ENCODE data around the gene SMIM29.
A peak's percentile ranks its signal among the peaks of the same experiment; 100 is the strongest.
"Not testable (repeated sequence)": the region's sequence is repeated elsewhere in the genome, so short reads cannot be mapped to it uniquely, and the experiment has no call there.

Gene SMIM29

DNA sequence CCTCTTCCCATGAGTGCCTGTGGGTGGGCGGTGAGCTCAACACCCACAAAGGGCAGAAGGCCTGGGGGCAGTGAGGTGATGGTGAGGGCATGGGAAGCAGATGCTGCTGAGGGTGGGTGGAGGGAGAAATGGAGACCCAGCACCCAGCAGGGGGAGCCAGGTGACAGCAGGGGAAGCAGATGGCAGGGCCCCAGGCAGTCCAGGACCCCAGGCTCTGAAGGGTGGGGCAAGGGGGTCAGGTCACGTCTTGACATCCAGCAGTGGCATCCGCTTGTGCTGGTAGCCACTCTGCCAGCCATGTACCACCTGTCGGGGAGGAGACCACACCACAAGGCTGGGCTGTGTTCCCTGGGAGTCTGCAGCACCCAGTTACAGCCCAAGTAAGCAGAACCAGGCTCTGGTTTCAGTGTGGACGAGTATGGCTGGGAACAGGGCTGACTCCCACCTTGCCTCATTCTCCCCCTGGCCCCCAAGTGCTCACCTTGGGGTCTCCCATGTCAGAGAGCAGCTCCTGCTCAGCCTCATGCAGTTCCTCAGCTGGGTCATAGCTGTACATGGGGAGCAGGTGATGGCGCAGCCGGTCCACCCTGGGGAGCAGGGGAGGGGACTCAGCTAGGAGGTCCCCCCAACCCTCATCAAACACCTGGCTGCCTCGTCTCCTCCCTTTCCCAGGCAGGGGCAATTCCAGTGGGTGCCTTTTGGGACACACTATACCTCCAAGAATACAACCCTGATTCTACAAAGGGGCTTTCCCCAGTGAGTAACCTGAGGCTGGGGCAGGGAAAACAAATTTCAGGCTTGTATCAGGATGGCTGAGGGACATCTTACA is 2.0 kb downstream of the SMIM29 start:
- H3K27me3 Mint-ChIP-seq: no peaks in the 10 kb centered on the region
- H3K4me1 Mint-ChIP-seq: peaks cover 69% of the 10 kb centered on the region
- DNase-seq: peak in 1 of 2 donors; percentile 60
- H3K4me3 Mint-ChIP-seq: peak overlapping the region; percentile 1 to 69
- H3K9me3 Mint-ChIP-seq: no peaks in the 10 kb centered on the region
- ATAC-seq: peak; percentile 22
- peak overlapping the region; percentile 13 to 50 for H3K27ac Mint-ChIP-seq

- Mint-ChIP-seq H3K4me3 (no peak overlapping the region), H3K27me3 (no peaks in the 10 kb centered on the region), H3K4me1 (peaks cover 74% of the 10 kb centered on the region), H3K27ac (no peak overlapping the region), H3K9me3 (no peaks in the 10 kb centered on the region)
- DNase-seq (no peak), ATAC-seq (no peak)
Measured at GRCh38 chr6:34246249-34246562, 2.6 kb downstream of the SMIM29 start.

- not testable (repeated sequence) for H3K9me3 Mint-ChIP-seq, DNase-seq, H3K4me3 Mint-ChIP-seq, H3K27ac Mint-ChIP-seq, ATAC-seq, H3K27me3 Mint-ChIP-seq
- H3K4me1 Mint-ChIP-seq: peaks cover 79% of the 10 kb centered on the region
Measured at GRCh38 chr6:34245761-34246140, 3.1 kb downstream of the SMIM29 start.

- Mint-ChIP-seq H3K27ac (peak overlapping the region in 1 of 2 donors; percentile 53), H3K4me3 (peak overlapping the region in 1 of 2 donors; percentile 12), H3K4me1 (peaks cover 84% of the 10 kb centered on the region)
- not testable (repeated sequence) for H3K27me3 Mint-ChIP-seq, ATAC-seq, DNase-seq, H3K9me3 Mint-ChIP-seq
Measured at GRCh38 chr6:34245032-34245760, 3.6 kb downstream of the SMIM29 start.

- H3K4me3 Mint-ChIP-seq: no peak overlapping the region
- ATAC-seq (peak; percentile 5), DNase-seq (peak in 1 of 2 donors; percentile 39)
- H3K4me1 Mint-ChIP-seq: peaks cover 94% of the 10 kb centered on the region
- peak overlapping the region; percentile 52 to 67 for H3K27ac Mint-ChIP-seq
- no peaks in the 10 kb centered on the region for H3K9me3 Mint-ChIP-seq
- no peaks in the 10 kb centered on the region for H3K27me3 Mint-ChIP-seq
Measured at GRCh38 chr6:34243901-34244884, 4.6 kb downstream of the SMIM29 start.

DNA sequence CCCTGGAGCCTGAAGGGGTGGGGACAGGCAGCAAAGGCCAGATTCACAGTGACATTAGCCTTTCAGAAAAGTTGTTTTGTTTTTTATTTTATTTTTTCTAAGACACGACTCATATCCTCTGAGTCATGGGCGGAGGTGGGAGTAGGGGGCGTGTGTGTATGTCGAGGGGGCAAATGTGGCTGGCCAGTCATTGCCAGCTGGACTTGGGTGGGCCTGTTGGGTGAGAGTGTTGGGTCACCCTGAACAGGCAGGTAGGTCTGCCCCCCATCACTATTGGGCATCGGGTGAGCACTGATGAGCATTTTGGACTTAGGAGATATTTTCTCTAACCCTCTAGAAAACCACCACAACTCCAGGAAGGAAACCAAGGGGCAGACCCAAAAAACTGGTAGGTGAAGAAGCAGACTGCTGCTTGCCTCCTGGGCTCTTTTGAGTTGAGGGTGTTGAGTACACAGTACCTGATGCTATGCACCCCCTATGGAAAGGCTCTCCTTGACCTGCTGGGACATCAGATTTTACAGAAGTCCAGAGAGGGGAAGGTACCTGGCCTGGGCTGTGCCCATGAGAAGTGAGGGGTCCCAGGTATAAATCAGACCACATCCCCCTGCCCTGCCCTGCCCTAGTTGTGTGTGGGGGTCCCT is 5.6 kb downstream of the SMIM29 start:
- Mint-ChIP-seq H3K27ac (peak overlapping the region; percentile 89 to 90), H3K27me3 (no peaks in the 10 kb centered on the region), H3K4me3 (peak overlapping the region; percentile 32 to 58), H3K9me3 (no peaks in the 10 kb centered on the region), H3K4me1 (peaks cover 100% of the 10 kb centered on the region)
- DNase-seq (no peak), ATAC-seq (no peak)

- H3K9me3 Mint-ChIP-seq: no peaks in the 10 kb centered on the region
- no peak for DNase-seq
- H3K27ac Mint-ChIP-seq: peak overlapping the region; percentile 89 to 90
- ATAC-seq: no peak
- H3K4me3 Mint-ChIP-seq: peak overlapping the region; percentile 32 to 58
- peaks cover 93% of the 10 kb centered on the region for H3K4me1 Mint-ChIP-seq
- H3K27me3 Mint-ChIP-seq: no peaks in the 10 kb centered on the region
Measured at GRCh38 chr6:34242252-34243130, 6.3 kb downstream of the SMIM29 start.

DNA sequence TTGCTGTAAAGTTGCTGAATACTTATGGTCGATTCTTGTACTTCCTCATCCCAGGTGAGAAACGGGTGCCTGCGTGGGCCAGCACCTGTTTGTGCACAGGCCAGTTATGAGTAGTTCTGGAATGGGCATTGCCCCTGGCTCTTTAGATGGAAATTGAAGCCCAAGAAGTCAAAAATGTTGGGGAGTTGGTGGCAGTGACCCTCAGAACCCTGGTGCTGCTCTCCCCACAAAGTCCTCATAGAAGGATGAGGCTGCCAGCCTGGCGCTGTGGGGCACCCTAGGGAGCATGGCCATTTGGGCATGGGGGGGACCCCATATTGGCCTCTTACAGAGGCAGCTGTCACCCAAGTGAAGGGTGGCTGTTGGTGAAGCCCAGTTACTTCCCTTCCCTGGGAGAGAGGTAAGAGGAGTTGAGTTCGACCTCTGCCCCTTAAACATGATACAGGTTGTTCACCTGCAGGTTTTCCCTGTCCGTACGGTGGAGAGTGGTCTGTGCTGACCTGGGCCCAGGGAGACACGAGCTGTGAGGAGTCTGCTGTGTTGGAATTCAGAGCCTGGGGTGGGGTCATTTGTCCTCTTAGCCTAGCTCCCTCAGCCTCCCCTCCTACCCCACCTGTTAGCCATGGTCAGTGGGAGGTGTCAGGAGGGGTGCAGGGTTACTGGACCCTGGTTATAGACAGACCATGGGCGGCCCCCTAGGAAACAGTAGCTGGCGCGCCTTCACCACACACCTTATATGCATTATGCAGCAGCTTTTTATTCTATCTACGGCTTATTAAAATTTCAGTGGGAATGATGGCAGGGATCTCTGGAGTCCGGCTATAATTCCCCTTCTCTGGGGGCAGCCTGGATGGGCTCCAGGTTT is 7.2 kb downstream of the SMIM29 start:
- ATAC-seq (no peak), DNase-seq (no peak)
- Mint-ChIP-seq H3K4me1 (peaks cover 84% of the 10 kb centered on the region), H3K27ac (peak overlapping the region; percentile 57 to 67), H3K4me3 (peak overlapping the region in 1 of 2 donors; percentile 46), H3K9me3 (no peaks in the 10 kb centered on the region), H3K27me3 (no peaks in the 10 kb centered on the region)

GRCh38 chr6:34240329-34241248 is 8.2 kb downstream of the SMIM29 start:
- Mint-ChIP-seq H3K4me1 (peaks cover 84% of the 10 kb centered on the region), H3K27me3 (no peaks in the 10 kb centered on the region), H3K9me3 (no peaks in the 10 kb centered on the region), H3K27ac (peak overlapping the region in 1 of 2 donors; percentile 57), H3K4me3 (peak overlapping the region; percentile 35 to 95)
- ATAC-seq: no peak
- no peak for DNase-seq

- Mint-ChIP-seq H3K4me1 (peaks cover 77% of the 10 kb centered on the region), H3K4me3 (peak overlapping the region; percentile 94 to 95), H3K27me3 (no peaks in the 10 kb centered on the region), H3K9me3 (no peaks in the 10 kb centered on the region), H3K27ac (peak overlapping the region in 1 of 2 donors; percentile 88)
- no peak for DNase-seq
- no peak for ATAC-seq
Measured at GRCh38 chr6:34239893-34240292, 8.9 kb downstream of the SMIM29 start.

GRCh38 chr6:34239500-34239825 is 9.3 kb downstream of the SMIM29 start:
- ATAC-seq: no peak
- DNase-seq: no peak
- Mint-ChIP-seq H3K4me1 (peaks cover 75% of the 10 kb centered on the region), H3K27ac (peak overlapping the region; percentile 88 to 96), H3K27me3 (no peaks in the 10 kb centered on the region), H3K4me3 (peak overlapping the region; percentile 94 to 95), H3K9me3 (no peaks in the 10 kb centered on the region)

DNA sequence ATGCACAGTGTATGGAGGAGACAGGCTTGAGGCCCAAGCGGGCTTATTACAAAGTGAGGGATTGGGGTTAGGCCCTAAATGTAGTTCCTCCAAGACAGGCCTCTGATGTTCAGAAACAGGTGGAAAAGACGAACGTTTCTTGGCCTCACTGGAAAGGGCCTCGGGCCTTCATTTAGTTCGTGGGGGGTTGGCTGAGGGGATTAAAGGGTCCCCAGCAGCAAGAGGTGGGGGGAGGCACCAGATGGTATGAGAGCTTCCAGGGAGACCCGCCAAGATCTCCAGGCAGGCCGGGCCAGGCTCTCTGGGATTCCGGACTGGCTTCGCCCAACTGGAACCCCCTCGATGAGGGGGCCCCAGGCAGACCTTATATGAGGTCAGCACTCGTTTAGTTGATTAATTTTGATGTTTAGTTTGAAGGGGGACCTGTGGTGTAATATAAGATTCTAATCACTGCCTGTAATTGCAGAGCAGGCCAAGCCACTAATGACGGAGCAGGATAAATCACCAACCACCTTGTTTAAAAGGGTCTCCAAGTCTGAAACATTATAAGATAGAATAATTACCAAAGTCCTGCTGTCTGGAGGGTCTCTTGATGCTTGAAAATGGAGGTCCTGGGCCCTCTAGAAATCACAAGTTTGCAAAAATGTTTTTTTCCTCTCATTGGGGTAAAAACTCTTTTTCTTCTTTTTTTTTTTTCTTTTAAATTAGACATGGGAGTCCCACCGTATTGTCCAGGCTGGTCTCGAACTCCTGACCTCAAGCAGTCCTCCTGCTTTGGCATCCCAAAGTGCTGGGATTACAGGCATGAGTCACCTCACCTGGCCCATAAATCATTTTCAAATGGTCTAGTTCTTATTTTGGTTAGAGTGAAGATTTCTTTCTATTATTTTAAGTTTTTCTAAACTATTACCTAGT is 10.0 kb downstream of the SMIM29 start:
- Mint-ChIP-seq H3K9me3 (no peaks in the 10 kb centered on the region), H3K4me3 (peak overlapping the region; percentile 94 to 95), H3K27me3 (no peaks in the 10 kb centered on the region), H3K4me1 (peaks cover 75% of the 10 kb centered on the region), H3K27ac (peak overlapping the region; percentile 96)
- ATAC-seq (no peak), DNase-seq (no peak)
